H4 (cell line): ENCODE data around the gene RAPGEF2. TPM values are rescaled to one million over a fixed set of nuclear protein-coding genes. Genes with fewer than 3 reads are reported as not detected.
A peak's percentile ranks its signal among the peaks of the same experiment; 100 is the strongest.

ENCODE experiments used
- DNase-seq: peaks from one replicate; pipeline ENCODE4 v3.0.0-alpha.2; 2015; ENCODE audit warnings: low spot score
- total RNA-seq: library from RNA; depleted of rRNA; stranded (reverse); fragments of >200 nt; shearing (Covaris generic); gene quantifications from 2 replicates; pipeline ENCODE4 v1.2.3, GENCODE V29; 2014

Gene RAPGEF2
- total RNA-seq, 1 experiment from 2014 or later: 17.5 TPM

- DNase-seq: no peak
These were observed 209.4 kb downstream of the RAPGEF2 start for GRCh38 chr4:159312236-159312635.

- DNase-seq: peak; percentile 26
These were observed 213.0 kb downstream of the RAPGEF2 start for GRCh38 chr4:159315879-159316278.

- DNase-seq: no peak
These were observed 214.3 kb downstream of the RAPGEF2 start for GRCh38 chr4:159317203-159317602.

GRCh38 chr4:159319027-159319426, 216.1 kb downstream of the RAPGEF2 start:
- DNase-seq: no peak

- no peak for DNase-seq
These were observed 223.6 kb downstream of the RAPGEF2 start for GRCh38 chr4:159326480-159326879.

- no peak for DNase-seq
These were observed 225.9 kb downstream of the RAPGEF2 start for GRCh38 chr4:159328766-159329165.

- no peak for DNase-seq
These were observed 231.6 kb downstream of the RAPGEF2 start for GRCh38 chr4:159334461-159334860.

GRCh38 chr4:159337041-159337440, 234.2 kb downstream of the RAPGEF2 start:
- no peak for DNase-seq

- no peak for DNase-seq
These were observed 238.6 kb downstream of the RAPGEF2 start for GRCh38 chr4:159341522-159341921.

GRCh38 chr4:159342374-159342773, 239.5 kb downstream of the RAPGEF2 start:
- no peak for DNase-seq

GRCh38 chr4:159343116-159343515, 240.2 kb downstream of the RAPGEF2 start:
- DNase-seq: no peak

GRCh38 chr4:159344877-159345276, 242.0 kb downstream of the RAPGEF2 start:
- DNase-seq: no peak

- no peak for DNase-seq
These were observed 243.8 kb downstream of the RAPGEF2 start for GRCh38 chr4:159346681-159347080.

- no peak for DNase-seq
These were observed 244.9 kb downstream of the RAPGEF2 start for GRCh38 chr4:159347813-159348212.

- no peak for DNase-seq
These were observed 246.5 kb downstream of the RAPGEF2 start for GRCh38 chr4:159349332-159349731.

- no peak for DNase-seq
These were observed 249.7 kb downstream of the RAPGEF2 start for GRCh38 chr4:159352609-159353008.

GRCh38 chr4:159353422-159354116, 250.7 kb downstream of the RAPGEF2 start:
- DNase-seq: no peak

- DNase-seq: no peak
These were observed 252.6 kb downstream of the RAPGEF2 start for GRCh38 chr4:159355466-159355865.

- DNase-seq: no peak
These were observed 254.5 kb downstream of the RAPGEF2 start for GRCh38 chr4:159357350-159357749.

GRCh38 chr4:159358226-159358625, 255.3 kb downstream of the RAPGEF2 start:
- DNase-seq: no peak

GRCh38 chr4:159360549-159360948, 257.7 kb downstream of the RAPGEF2 start:
- peak; percentile 27 for DNase-seq

- DNase-seq: no peak
These were observed 260.5 kb downstream of the RAPGEF2 start for GRCh38 chr4:159363361-159363760.

- no peak for DNase-seq
These were observed 264.3 kb downstream of the RAPGEF2 start for GRCh38 chr4:159366966-159367780.
